GM18520 (cell line): ENCODE results near the gene PIK3C2G.
"Not testable (repeated sequence)": the region's sequence is repeated elsewhere in the genome, so short reads cannot be mapped to it uniquely, and the experiment has no call there.

Experiments used
- ATAC-seq: cut with Tn5 transposase; IDR thresholded peaks from one replicate; pipeline ENCODE4 v1.9.1; 2021; ENCODE audit not compliant: unreplicated experiment

PIK3C2G gene

DNA sequence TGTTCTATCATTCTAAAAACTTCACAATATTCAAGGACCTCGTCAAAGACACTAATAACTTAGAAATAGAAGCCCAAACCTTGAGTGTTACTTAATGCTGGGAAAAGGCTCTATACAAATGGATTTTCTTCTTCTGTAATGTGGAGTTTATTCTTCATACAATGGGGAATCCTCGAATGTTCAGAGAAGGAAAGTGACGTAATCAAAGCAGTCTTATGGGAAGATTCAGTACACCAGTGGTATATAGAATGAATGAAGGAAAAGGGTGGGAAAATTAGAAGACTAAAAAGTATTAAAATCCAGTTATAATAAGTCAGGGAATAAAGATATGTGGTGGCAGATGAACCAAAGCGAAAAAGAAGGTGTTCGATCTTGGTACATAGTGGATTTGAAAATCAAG is 370.0 kb downstream of the PIK3C2G start:
- no peak for ATAC-seq

DNA sequence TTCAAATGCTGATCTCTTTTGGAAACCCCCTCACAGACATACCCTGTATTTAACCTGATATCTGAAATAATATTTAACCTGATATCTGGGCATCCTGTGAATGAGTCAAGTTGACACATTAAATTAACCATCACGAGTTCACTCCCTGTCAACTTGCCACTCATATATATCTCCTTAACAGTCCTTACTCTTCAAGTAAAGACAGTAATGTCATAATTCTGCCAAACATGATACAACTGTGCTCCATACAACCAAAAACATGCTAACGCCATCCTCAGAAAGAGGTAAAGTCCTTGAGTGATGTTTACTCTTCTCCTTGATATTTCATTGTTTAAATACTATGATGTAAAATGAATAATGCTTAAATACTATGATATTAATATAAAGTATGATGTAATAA is 371.5 kb downstream of the PIK3C2G start:
- ATAC-seq = no peak

DNA sequence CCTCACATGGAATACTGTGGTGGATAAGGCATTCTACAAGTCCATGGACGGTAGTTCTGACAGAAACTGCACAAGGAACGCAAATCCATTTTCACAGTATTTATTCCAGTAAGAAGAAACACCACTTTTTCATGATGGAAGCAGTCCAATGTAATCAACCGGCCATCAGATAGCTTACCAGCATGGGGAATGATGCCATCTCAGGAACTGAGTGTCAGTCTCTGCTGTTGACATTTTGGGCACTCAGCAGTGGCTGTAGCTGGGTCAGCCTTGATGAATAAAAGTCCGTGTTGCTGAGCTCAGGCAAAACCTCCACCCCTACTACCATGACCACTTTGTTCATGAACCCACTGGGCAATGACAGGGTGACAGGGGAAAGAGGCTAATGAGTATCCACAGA is 373.1 kb downstream of the PIK3C2G start:
- ATAC-seq = no peak

DNA sequence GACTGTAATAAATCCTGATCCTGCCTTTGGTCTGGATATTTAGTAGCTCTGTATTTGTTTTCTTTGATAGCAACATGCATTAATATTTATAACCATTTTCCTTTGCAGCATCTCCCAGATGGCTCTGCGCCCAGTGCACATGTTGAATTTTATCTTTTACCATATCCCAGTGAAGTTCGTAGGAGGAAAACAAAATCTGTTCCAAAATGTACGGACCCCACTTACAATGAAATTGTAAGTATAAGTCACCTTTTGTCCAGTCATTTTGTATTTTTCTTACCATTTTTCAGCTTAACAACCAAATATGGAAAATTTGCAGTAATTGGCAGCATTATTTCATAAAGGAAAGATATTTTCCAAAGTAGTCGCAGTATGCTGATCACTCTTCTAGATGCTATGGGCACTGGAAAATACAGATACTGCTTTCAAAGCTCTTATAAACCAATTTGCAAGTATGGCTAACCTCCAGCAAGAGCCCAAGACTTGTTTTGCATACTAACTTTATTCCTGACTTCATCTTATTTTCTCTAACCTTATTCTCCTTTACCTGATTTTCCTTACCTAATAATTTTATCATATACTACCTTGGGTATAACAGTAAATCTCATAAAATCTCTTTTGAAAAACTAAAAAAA is 379.1 kb downstream of the PIK3C2G start:
- ATAC-seq = no peak

DNA sequence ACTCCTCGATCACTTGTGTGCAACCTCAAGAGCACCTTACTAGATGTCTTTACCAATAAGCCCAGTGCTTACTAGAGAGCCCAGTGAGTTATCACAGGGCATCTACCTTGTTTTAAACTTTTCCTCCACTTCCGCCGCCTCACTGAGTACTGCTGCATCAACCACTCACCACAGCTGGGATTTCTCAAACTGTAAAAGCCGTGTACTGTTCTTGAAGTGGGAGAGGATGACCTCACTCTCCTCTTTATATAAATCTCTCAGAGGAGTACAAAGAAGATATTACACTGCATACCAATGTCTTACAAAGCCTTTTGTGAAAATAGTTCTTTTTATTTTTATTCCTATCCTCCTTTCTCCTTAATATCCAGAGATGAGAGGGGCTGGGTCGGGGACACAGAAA is 382.4 kb downstream of the PIK3C2G start:
- ATAC-seq = no peak

DNA sequence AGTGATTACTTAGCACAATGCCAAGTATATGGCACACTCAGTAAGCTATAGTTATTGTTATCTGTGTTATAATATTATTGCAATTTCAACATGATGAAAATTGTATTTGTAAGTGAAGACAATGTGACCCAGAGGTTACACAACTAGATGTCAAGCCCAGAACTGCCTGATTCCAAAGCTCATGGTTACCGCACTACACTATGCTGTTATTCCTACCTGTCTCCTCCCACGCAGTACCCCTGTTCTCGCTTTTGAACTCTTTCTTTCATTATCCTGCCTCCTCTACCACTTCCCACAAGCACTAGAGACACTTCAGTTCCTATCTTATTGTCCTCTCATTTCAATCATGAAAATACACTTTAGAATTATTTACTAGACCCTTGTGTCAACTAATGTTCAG is 383.2 kb downstream of the PIK3C2G start:
- no peak for ATAC-seq

DNA sequence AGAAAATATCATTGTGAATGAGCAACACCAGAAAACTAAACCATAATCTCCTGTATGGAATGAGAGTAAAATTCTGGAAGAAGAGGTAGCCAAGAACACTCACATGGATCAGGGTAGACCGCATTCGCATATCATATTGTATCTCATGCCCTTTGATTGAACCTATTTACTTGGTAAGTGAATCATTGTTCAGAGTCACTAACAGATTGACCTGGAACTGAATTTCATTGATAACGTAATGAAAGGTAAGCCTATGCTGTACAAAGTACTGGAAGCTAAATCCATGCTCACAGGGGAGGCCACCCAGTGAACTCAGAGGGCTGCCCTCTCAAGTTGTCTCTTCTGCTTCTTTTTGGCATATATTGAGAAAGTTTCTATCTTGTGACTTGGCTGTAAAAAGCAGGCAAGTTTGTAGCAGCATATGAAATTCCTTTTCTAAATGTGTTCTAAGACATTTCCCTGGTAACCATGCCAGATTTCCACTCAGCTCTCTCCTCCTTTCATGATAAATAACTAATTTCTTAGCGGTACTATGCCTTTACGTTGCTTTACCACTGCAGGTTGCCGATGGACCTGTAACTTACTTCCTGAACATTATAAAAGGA is 385.1 kb downstream of the PIK3C2G start:
- ATAC-seq = no peak

DNA sequence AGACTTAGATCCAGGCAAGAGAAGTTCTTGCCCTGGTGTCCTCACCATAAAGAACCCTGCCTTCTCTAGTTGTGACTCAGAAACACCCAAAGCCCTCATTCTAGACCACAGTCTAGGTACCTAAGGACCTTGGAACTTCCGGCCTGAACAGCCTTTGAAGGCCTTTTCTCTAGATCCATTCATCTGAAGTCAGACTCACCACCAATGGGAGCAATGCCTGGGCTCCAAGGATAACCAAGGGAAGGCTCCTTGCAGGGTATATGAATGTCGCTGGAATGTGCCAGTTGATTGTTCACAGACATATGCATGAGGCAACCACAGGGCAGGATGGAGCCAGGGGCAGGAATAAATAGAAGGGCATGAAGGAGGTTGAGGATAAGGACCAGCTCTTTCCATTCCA is 390.2 kb downstream of the PIK3C2G start:
- no peak for ATAC-seq

DNA sequence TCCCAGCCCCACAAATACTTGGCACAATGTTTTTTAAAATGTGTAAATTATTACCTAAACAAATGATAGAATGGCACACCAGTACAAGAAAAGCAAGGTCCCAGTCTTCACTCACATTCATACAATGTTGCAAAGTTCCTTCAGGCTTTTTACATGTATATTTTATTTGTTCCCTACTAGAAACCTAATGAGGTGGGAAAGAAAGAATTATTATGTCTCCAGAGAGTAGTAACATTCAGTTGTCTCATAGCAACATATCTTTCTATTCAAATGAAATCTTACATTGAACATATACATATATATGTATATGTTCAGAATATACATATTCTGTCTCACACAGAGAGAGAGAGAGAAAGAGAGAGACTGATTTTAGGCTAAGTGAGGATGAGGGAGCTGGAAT is 391.3 kb downstream of the PIK3C2G start:
- no peak for ATAC-seq

DNA sequence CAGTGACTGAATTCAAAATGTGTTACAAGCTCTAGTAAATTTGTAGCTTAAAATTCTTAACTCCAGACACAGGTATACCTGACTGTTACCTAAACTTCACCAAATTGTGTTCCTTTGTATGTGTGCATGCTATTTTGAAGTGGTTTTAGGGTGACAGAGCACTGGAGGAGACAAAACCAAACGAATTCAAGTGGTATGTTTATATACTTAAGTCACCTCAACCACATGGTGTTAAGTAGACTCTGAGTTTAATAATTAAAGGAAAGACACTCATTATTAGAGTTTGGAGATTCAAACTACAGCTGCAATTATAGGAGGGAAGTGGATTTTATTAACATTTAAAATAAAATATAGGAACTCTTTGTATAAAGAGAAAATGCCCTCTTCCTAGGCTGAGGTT is 392.1 kb downstream of the PIK3C2G start:
- ATAC-seq = no peak

DNA sequence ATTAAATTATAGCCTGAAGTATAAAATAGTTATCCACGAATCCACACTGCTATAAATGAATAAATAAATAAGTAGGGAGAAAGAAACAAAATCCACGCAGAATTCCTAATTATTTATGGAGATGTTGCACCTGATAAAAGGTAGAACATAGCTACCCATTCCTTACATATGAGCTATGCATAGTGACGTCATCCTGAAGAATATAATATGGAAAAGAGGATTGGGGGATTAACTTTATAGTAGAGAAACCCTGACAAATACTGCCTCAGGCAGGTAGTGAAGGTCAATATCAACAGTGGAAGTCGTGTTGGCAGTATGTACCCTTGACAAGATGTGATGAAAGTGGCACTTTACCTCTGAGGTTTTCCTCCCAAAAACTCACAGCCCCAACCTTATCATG is 394.0 kb downstream of the PIK3C2G start:
- ATAC-seq = no peak

DNA sequence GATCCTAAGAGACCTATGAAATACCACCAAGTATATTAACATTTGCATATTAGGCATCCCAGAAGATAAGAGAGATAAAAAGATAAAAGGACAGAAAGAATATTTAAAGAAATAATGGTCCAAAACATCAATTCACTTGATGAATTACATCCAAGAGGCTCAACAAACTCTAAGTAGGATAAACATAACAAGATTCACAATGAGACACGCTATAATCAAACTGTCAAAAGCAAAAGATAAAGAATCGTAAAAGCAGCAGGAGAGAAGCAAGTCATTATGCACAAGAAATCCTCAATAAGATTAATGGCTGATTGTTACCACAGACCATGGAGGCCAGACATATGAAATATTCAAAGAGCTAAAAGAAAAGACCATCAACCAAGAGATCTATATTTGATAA is 396.9 kb downstream of the PIK3C2G start:
- ATAC-seq = no peak

DNA sequence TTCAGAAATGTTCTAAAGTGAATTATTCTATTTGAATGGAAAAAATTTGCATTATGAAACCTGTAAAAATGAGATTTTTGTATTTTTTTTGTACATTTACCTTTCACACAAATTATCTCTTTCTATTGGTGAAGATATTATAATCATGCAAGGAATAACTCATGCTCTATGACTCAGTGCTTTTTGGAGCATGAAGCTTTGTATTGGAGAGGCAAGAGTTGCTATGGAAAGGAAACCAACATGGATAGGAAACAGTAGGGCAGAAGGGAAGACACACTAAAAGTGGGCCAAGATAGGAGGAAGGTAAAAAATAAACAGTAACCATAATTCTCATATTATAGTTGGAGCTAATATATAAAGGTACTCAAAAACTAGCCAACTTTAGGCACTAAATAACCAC is 397.5 kb downstream of the PIK3C2G start:
- no peak for ATAC-seq

DNA sequence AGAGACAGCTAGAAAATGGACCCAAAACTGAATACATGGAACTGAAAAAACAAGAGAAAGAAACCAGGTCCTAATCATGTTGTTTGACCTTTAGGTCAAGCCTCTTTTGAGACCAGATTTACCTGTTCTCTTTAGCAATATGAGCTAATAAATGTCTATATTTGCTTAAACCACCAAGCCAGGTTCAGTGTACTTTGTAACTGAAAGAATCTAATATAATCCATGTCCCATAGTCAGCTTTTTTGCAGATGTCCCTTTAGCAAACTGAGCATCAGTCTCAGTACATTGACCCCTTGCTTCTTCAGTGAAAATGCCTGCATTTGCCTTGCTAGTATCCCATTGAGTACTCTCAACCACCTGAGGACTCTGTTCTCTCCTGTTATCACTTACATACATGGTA is 414.8 kb downstream of the PIK3C2G start:
- no peak for ATAC-seq

DNA sequence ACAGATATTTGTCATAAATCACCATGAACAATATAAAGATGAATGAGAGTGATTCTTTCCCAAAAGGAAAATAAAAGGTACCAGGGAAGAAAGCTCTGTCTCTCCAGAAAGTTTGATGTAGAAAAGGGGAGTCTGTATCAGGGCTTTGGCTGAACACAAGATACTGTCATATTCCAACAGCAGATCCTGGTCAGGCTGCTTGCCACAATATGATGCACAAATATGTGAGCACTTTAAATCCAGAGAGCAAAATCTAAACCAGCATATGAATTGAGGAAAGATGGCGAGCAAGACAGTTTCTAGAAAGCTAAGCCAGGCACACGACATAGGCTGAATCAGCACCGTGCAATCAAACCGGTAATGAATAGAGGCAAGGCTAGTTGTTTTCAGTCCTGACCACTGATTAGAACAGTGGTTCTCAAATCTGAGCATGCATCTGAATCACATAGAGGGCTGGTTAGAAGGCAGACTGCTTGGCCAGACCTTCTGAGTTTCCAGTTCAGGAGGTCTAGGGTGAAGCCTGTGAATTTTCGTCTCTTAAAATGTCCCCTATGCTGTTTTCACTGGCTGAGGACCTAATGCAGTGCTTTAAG is 415.8 kb downstream of the PIK3C2G start:
- no peak for ATAC-seq

DNA sequence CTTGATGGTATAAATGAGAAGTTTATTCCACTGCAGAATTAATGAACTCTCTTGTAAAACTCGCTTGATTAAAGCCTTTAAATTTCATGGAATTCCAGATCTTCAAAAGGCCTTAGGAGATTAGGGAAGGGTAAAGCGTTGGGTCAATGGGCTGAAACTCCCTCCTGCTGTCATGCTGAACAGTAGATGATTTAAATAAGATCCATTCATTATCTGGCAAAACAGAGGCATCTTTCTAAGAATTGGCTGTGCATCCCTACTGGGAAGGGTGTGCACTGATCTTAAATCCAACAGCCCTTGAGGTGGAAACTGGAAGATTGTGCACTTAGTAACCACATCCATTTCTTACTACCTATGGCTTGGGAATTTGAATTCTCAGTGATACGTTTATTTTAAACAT is 420.5 kb downstream of the PIK3C2G start:
- no peak for ATAC-seq

DNA sequence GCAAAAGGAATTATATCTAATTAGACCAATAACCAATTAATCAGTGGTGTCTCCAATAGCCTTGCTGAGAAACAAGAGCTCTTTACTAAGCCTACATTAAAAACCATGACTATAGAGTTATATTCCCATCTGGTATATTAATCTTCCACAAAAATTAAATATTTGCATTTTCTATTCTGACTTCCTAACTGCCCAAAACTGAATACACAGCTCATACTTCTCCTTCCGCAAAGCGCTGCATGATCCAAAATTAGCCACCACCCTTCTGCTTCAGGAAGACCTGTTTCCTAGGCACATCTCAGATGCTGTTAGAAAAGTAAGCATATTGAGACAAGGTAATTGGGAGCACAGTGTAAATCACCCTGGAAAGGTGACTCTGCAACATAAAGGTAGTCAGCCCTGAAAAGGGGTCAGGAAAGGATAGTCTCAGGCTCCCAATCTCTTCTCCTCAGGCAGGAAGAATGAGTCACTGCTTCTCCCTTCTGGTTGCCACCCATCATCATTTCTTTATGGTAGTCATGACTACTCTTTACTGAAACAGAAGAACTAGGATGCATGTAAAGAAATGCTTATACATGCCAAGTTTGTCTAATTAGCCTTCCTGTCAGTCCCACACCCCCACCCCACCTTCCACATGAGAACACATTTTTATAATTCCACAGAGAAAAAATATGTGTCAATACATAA is 422.2 kb downstream of the PIK3C2G start:
- ATAC-seq = no peak

DNA sequence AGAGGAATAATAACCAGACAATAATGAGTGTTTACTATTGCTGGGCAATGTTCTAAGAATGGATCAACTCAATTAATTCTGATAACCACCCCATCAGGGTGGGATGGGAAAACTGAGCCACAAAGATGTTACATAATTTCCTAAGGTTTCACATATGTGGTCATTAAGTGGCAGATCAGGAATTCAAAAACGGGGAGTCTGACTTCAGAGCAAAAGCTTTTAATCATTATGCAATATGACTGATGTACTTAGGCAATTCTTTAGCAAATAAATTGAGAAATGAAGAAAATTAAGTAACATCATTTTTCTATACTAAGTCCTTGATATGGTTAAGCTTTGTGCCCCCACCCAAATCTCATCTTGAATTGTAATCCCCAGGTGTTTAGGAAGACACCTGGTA is 423.1 kb downstream of the PIK3C2G start:
- no peak for ATAC-seq

DNA sequence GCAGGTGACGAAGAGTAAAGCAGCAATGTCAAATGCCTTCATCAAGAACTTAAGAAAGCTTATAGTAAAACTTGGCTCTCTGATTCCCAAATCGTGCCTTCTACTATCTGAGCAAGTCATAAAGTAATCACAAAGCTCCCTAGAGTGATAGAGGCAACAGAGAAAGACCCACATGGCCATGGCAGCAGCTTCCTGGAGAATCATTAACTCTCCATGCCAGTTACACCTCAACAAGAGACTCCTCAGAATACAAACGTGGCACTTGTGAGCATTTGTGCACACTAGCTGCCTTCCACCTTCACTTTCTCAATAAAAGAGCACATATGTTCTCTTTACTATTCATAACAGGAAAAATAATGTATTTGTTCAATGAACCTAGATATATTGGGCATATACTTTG is 428.5 kb downstream of the PIK3C2G start:
- no peak for ATAC-seq

DNA sequence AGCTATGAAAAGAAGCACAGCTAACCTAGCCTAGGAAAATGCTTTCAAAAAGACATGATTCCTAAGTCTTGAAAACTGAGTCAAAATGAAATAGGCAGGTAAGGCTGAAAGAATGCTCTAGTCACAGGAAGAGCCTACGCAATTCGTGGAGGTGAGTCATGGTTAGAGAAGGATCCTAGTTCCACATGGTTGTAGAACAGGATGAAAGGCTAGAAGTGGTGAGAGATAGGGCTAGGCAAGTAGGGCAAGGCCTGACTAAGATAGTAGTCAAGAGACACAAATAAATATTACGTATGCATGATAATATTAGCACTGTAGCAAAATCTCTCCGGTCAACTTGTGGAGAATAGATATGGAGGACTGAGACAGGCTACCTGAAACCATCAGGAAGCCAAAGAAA is 429.3 kb downstream of the PIK3C2G start:
- no peak for ATAC-seq

DNA sequence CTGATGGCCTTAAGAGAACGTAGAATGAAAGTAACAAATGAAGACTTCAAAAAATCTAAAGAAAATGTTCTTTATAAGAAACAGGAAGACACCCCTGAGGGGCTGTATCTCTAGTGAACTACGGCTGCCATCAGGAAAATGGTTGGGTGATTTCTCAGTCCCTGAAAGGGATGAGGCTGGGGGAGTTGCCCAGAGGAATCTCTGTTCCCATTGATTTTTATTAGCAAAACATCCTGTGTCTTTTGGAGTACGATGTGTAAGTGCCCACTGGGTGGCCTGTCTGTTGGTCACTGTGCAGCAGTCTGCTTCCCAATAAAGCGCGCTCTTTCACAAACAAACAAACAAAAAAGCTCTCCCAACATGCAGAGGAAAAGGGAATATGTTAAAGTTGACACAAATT is 432.7 kb downstream of the PIK3C2G start:
- ATAC-seq = not testable (repeated sequence)

DNA sequence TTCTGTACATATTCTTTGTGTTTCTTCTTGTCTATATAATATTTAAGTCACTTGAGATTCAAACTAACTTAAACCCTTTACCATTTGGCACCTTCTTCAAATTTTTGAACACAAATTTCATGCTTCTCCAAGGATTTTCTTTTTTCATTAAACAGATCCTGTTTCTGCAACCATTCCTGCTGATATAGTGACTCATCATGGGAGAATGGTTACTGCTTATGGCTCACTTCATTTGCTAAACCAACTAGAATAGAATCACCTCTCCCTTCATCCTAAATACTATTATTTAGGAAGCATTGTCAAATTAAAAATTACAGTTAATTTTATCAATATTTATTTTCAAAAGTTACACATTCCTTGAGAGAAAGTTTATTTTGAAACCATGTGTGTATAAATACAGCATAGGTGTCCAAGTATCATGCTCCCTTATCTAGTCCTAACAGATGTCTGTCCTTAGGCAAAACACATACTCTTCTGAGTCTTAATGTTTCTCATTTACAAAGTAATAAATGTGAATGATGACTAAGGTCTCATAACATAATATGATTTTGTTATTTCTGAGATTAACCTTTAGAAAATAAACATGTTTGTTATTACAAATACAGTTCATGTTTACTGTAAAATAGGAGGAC is 435.8 kb downstream of the PIK3C2G start:
- no peak for ATAC-seq
